ENCODE results near the gene STK17A.
"Not testable (repeated sequence)": the region's sequence is repeated elsewhere in the genome, so short reads cannot be mapped to it uniquely, and the experiment has no call there.

STK17A gene

DNA sequence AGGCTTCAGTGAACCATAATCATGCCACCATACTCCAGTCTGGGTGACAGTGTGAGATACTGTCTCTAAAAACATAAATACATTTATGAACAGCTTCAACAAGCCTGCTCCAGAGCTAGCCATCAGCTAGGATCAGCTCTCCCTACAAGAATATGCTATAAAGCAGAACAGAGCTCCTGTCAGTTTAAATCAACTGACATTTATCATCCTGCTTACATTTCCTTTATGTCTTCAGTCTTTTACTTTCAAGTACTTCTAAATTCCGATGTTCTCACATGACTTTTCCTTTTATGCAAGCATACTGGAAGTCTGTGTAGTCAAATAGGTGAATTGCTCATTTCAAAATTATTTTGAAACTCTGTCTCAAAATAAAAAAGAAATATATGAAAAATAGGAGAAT lies 81.8 kb downstream of the STK17A start:
- DNase-seq = no peak

DNA sequence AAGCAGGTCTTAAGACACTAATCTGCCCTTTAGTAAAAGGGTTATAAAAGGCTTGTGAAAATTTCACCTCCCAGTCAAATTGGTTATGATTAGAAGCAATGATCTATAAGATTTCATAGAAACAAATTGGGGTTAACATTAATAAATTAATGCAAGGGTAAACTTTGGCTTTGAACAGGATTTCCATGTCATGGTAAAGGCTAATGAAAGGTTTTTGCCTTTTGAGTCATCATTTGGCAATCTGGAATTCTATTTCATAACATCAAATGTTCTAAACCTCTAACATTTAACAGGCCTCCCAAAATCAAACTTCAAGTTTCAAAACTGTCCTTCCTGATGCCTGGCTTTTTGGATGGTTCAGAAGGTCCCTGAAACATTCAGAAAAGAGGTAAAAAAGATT lies 84.0 kb downstream of the STK17A start:
- DNase-seq = no peak

DNA sequence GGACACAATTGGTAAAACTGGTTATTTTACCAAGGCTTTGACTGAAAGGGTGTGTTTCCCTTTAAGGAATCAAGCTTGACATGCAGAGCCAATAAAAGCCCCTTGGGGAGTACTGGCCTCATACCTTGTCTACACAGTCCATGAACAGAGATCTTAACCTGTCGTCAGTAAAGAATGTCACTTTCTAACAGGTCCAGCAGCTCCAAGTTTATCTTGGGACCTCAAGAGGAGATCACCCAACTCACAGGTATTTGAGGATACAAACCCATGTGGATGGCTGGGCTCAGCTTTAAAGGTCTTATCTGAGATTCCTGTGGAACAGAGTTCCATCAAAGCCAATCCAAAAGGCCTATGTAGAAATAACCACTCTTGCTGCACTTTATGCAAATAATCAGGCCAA lies 85.1 kb downstream of the STK17A start:
- DNase-seq = no peak

DNA sequence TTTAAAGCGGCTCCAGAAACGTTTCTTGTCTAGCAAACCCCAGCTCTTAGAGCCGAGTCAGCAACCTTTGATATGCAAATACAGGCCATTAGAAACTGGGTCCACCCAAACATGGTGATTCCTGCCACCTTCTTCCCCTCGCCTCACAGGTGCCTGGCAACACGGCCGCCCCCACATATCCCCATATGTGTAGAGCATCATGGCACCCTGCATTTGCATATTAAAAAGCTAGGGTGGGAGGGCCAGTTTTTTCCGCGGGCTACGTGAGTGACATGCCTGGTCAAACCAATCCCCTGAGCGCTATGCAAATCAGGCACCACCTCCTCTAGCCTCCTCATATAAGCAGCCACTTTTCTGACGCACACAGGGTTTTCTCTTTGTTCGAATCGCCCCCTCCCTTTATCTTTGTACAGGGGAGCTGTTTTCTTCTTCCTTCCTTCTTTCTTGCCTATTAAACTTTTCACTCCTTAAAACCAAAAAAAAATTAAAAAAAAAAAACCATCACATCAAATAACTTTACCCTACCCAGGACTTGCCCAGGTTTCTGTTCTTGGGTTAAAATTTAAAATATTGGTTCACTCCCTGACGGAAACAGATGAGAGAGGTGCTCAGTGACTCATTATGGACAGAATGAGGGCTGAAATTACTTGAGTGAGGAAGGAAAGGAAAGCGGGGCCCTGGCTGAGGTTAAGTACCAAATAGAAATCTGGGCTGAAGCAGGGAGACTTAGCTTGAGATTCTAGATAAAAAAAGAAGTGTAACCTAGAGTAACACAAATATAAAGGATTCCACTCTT lies 86.6 kb downstream of the STK17A start:
- no peak for DNase-seq

DNA sequence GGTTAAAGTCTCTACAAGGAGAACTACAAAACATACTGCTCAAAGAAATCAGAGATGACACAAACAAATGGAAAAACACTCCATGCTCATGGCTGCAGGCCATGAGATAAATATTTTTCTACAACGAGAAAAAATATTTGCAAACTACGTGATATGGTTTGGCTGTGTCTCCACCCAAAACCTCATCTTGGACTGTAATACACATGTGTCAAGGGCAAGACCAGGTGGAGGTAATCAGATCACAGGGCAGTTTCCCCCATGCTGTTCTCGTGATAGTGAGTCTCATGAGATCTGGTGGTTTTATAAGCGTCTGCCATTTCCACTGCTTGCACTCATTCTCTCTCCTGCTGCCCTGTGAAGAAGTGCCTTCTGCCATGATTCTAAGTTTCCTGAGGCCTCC lies 88.6 kb downstream of the STK17A start:
- no peak for DNase-seq

DNA sequence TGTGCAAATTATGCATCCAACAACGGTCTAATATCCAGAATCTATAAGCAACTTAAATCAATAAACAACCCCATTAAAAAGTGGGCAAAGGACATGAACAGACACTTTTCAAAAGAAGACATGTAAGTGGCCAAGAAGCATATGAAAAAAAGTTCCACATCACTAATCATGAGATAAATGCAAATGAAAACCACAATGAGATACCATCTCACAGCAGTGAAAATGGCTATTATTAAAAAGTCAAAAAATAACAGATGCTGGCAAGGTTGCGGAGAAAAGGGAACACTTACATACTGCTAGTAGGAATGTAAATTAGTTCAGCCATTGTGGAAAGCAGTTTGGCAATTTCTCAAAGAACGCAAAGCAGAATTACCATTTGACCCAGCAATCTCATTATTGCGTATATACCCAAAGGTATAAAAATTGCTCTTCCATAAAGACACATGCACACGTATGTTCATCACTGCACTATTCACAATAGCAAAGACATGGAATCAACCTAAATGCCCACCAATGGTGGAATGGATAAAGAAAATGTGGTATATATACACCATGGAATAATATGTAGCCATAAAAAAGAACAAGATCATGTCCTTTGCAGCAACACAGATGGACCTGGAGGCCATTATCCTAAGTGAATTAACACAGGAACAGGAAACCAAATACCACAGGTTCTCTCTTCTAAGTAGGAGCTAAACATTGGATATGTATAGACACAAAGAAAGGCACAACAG lies 90.5 kb downstream of the STK17A start:
- not testable (repeated sequence) for DNase-seq

DNA sequence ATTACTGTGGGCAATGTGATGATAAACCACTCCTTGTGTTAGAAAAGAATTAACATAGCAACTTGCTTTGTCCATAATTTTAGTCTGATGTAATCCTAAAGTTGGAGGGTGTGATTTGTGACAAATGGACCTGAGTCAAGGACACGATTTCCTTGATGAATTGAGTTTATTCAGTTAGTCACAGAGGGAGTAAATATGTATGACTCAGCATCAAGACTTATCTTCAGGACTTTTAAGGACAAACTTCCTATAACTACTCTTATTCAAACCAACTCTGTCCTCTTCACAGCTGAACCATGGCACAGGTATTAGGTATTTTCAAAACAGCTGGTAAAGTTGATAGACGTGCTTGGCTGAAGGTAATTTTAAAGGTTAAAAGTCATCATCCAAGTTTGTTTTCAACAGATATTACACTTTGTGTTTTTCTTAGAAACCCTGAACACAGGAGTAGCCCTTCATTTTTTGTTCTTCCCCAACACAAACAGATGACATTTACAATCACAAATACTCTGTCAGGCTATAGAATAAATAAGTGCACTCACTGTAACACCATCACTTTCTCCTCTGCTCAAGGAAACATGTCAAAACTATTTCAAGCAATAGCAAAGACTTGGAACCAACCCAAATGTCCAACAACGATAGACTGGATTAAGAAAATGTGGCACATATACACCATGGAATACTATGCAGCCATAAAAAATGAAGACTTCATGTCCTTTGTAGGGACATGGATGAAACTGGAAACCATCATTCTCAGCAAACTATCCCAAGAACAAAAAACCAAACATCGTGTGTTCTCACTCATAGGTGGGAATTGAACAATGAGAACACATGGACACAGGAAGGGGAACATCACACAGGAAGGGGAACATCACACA lies 91.9 kb downstream of the STK17A start:
- no peak for DNase-seq

Measured in NCI-H1694 (cell line).